ENCODE data around the gene ALPL.
A peak's percentile ranks its signal among the peaks of the same experiment; 100 is the strongest.

The ALPL gene

DNA sequence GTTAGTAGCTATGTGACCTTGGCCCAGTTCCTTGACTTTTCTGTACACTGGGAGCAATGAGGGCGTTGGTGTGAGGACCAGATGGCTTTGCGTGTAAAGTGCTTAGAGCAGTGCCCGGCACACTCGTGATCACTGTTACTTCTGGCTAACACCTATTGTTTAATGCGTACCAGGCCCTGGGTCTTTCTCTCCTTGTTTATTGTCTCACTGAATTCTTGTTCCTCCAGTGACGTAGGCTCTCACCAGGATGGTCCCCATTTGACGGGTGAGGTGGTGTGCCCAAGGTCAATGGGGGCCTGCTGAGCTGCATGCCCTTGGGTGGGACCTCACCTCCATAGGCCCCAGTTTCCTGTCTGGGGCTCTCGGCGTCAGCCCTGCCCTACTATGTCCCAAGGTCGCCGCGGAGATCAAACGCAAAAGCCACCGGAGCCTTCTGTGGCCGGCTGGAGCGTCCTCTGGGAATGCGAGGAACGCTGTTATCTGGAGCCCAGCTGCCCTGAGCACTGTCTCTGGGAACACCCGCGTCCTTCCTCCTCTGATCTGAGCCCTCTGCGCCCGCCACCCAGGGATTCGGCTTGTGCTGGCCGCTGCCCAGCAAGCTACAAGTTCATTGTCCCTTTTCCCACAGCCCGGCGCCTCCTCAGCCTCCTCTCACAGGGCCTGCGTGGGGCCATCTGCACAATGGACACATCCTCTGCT lies 28.9 kb downstream of the ALPL start:
- peaks cover 11 to 72% (median 52%) of the 10 kb centered on the region in 5 donors for H3K4me1 ChIP-seq (ENCODE audit: control insufficient read depth in 5 of 5, insufficient read depth in 5 of 5, low read length in 5 of 5)
- no peaks in the 10 kb centered on the region for H3K27me3 ChIP-seq (ENCODE audit: control insufficient read depth in 5 of 5, insufficient read depth in 4 of 5, low read length in 5 of 5)
- no peaks in the 10 kb centered on the region for H3K36me3 ChIP-seq (ENCODE audit: control insufficient read depth in 5 of 5, insufficient read depth in 5 of 5, low read length in 5 of 5)
- peak overlapping the region; percentile 64 for H3K27ac ChIP-seq (ENCODE audit: low read depth, low read length)
- peak overlapping the region in 1 of 5 donors; percentile 27 for H3K4me3 ChIP-seq (ENCODE audit: low read depth in 1 of 5, low read length in 5 of 5)
- H3K9me3 ChIP-seq (ENCODE audit: control insufficient read depth in 5 of 5, low read length in 5 of 5) = no peaks in the 10 kb centered on the region
- H3K9ac ChIP-seq (ENCODE audit: low read length in 5 of 5) = peak overlapping the region; percentile 23 to 68 (median 48)

DNA sequence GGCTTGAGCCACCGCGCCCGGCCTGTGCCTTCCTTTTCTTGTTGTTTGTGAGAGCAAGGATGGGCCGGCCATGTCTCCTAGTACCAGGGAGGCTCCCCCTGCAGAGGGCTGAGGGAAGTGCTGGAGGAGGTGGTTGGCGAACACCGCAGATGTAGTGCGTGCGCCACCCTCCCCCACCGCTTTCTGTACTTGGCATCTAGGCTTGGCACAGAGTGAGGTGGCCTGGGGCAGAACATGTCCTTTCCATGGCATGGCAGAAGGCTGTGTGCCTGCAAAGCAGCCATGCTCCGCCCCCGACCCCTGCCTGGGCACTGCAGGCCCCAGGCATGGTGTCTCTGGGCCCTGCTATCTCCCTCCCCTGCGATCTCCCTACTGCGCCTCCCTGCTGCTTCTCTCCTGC lies 30.7 kb downstream of the ALPL start:
- no peak overlapping the region for H3K4me3 ChIP-seq (ENCODE audit: low read depth in 1 of 5, low read length in 5 of 5)
- no peak overlapping the region for H3K27ac ChIP-seq (ENCODE audit: low read depth, low read length)
- H3K9me3 ChIP-seq (ENCODE audit: control insufficient read depth in 5 of 5, low read length in 5 of 5) = no peaks in the 10 kb centered on the region
- H3K36me3 ChIP-seq (ENCODE audit: control insufficient read depth in 5 of 5, insufficient read depth in 5 of 5, low read length in 5 of 5) = no peaks in the 10 kb centered on the region
- peaks cover 11 to 63% (median 45%) of the 10 kb centered on the region in 5 donors for H3K4me1 ChIP-seq (ENCODE audit: control insufficient read depth in 5 of 5, insufficient read depth in 5 of 5, low read length in 5 of 5)
- no peak overlapping the region for H3K9ac ChIP-seq (ENCODE audit: low read length in 5 of 5)
- no peaks in the 10 kb centered on the region for H3K27me3 ChIP-seq (ENCODE audit: control insufficient read depth in 5 of 5, insufficient read depth in 4 of 5, low read length in 5 of 5)

DNA sequence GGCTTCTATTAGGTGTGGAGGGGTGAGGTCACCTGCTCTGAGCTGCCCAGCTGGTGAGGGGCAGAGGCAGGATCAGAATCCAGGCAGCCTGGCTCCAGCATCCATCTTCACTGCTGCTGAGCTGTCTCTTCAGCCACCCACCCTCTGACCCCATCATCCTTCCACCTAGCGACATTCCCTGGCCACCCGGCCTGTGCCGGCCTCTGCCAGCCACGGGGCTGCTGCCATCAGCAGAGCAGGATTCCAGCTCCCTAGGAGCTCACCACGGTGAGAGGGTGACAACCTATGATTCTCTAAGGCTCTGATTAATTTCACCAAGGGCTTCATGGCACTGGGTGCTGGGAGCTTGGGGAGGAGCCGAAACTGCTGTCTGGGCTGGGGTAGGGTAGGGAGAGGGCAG lies 32.1 kb downstream of the ALPL start:
- Histone ChIP-seq H3K4me1 (ENCODE audit: control insufficient read depth in 5 of 5, insufficient read depth in 5 of 5, low read length in 5 of 5) (peaks cover 8 to 54% (median 38%) of the 10 kb centered on the region in 5 donors), H3K9me3 (ENCODE audit: control insufficient read depth in 5 of 5, low read length in 5 of 5) (no peaks in the 10 kb centered on the region), H3K36me3 (ENCODE audit: control insufficient read depth in 5 of 5, insufficient read depth in 5 of 5, low read length in 5 of 5) (no peaks in the 10 kb centered on the region), H3K9ac (ENCODE audit: low read length in 5 of 5) (no peak overlapping the region), H3K27me3 (ENCODE audit: control insufficient read depth in 5 of 5, insufficient read depth in 4 of 5, low read length in 5 of 5) (no peaks in the 10 kb centered on the region), H3K4me3 (ENCODE audit: low read depth in 1 of 5, low read length in 5 of 5) (no peak overlapping the region), H3K27ac (ENCODE audit: low read depth, low read length) (no peak overlapping the region)

DNA sequence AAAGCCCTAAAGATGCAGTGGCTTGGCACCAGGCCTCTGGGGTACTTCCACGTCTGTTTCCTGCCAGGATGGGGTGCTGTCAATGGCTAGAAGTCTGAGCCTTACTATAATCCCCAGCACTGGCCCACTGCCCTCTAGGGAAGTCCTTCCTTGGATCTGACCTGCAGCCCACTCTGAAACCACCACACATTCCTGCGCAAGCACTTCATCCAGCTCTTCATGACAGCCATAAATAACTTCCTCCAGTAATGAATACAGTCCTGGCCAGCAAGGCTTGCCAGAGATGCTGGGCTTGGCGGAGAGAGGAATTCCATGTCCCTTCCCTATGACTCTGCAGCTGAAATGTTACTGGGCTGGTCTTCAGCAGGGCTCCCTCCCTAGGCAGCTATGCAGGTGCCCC lies 32.6 kb downstream of the ALPL start:
- peaks cover 8 to 53% (median 40%) of the 10 kb centered on the region in 5 donors for H3K4me1 ChIP-seq (ENCODE audit: control insufficient read depth in 5 of 5, insufficient read depth in 5 of 5, low read length in 5 of 5)
- H3K27me3 ChIP-seq (ENCODE audit: control insufficient read depth in 5 of 5, insufficient read depth in 4 of 5, low read length in 5 of 5) = no peaks in the 10 kb centered on the region
- no peak overlapping the region for H3K27ac ChIP-seq (ENCODE audit: low read depth, low read length)
- no peaks in the 10 kb centered on the region for H3K36me3 ChIP-seq (ENCODE audit: control insufficient read depth in 5 of 5, insufficient read depth in 5 of 5, low read length in 5 of 5)
- no peak overlapping the region for H3K9ac ChIP-seq (ENCODE audit: low read length in 5 of 5)
- H3K4me3 ChIP-seq (ENCODE audit: low read depth in 1 of 5, low read length in 5 of 5) = no peak overlapping the region
- no peaks in the 10 kb centered on the region for H3K9me3 ChIP-seq (ENCODE audit: control insufficient read depth in 5 of 5, low read length in 5 of 5)

DNA sequence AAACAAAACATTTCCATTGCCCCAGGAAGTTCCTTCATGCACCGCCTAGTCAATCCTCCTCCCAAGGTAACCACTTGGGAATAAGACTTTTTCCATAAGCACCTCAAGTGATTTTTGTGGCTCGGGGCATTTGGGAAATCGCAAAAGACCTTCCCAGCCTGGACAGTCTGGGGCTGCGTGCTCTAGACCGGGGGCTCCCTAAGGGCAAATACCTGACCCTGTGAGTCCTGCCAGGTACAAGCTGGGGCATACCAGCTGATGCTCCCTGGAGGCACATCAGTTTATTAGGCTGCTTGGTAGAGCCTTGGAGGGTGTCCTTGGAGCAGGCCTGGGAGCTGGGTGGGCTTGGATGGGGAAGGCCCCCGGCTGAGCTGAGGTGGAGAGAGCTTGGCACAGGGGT lies 34.4 kb downstream of the ALPL start:
- H3K27me3 ChIP-seq (ENCODE audit: control insufficient read depth in 5 of 5, insufficient read depth in 4 of 5, low read length in 5 of 5) = no peaks in the 10 kb centered on the region
- no peaks in the 10 kb centered on the region for H3K36me3 ChIP-seq (ENCODE audit: control insufficient read depth in 5 of 5, insufficient read depth in 5 of 5, low read length in 5 of 5)
- no peaks in the 10 kb centered on the region for H3K9me3 ChIP-seq (ENCODE audit: control insufficient read depth in 5 of 5, low read length in 5 of 5)
- peaks cover 3 to 37% (median 24%) of the 10 kb centered on the region in 5 donors for H3K4me1 ChIP-seq (ENCODE audit: control insufficient read depth in 5 of 5, insufficient read depth in 5 of 5, low read length in 5 of 5)
- no peak overlapping the region for H3K27ac ChIP-seq (ENCODE audit: low read depth, low read length)
- no peak overlapping the region for H3K9ac ChIP-seq (ENCODE audit: low read length in 5 of 5)
- H3K4me3 ChIP-seq (ENCODE audit: low read depth in 1 of 5, low read length in 5 of 5) = no peak overlapping the region

DNA sequence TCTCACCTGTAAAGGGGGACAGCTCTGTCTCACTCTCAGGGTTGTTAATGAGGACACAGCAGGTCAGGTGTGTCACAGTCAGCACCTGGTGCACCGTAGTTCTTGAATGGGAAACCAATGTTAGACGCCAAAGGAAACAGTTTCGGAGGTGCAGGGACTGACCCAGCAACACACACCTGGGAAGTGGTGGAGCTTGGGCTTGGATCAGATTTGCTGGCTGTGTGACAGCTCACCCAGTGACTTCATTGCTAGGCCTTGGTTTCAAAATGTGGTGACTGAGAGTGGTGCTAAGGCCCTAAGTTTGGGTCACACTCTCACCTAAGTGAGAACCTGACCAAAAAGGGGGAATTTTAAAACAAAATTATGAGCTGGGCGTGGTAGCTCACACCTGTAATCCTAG lies 34.9 kb downstream of the ALPL start:
- Histone ChIP-seq H3K27me3 (ENCODE audit: control insufficient read depth in 5 of 5, insufficient read depth in 4 of 5, low read length in 5 of 5) (no peaks in the 10 kb centered on the region), H3K9me3 (ENCODE audit: control insufficient read depth in 5 of 5, low read length in 5 of 5) (no peaks in the 10 kb centered on the region), H3K36me3 (ENCODE audit: control insufficient read depth in 5 of 5, insufficient read depth in 5 of 5, low read length in 5 of 5) (no peaks in the 10 kb centered on the region), H3K9ac (ENCODE audit: low read length in 5 of 5) (no peak overlapping the region), H3K4me1 (ENCODE audit: control insufficient read depth in 5 of 5, insufficient read depth in 5 of 5, low read length in 5 of 5) (peaks cover 2 to 32% (median 19%) of the 10 kb centered on the region in 5 donors), H3K27ac (ENCODE audit: low read depth, low read length) (no peak overlapping the region), H3K4me3 (ENCODE audit: low read depth in 1 of 5, low read length in 5 of 5) (no peak overlapping the region)

DNA sequence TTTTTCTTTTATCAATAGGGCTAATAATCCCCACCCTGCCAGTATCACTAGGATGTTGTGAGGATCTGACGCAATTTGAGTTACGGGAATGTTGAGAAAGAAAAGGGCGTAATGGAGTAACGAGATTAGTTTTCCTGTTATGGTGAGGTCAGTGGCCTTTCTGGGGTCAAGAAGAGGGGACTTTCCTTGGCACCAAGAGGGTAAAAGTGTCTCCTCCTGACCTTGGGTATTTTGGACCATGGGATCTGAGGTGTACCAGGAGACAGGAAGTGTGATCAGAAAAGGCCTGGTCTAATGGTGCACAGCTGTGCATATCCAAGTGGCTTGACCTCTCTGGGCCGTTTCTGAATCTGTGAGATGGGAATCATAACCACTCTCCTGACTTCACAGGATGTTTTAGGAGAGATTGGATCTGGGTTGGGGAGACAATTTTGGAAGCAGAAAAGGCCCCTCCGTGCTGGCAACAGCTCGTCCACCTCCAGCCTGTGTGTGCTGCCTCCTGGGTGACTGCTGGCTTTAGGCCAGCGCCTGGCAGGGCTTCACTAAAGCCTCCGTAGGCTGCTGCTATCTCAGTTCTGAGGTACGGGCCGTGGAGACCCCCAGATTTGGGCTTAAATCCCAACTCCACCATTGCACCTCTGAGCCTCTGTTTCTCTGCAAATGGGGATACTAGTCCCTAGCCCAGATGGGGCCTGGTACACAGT lies 37.1 kb downstream of the ALPL start:
- no peaks in the 10 kb centered on the region for H3K27me3 ChIP-seq (ENCODE audit: control insufficient read depth in 5 of 5, insufficient read depth in 4 of 5, low read length in 5 of 5)
- H3K4me3 ChIP-seq (ENCODE audit: low read depth in 1 of 5, low read length in 5 of 5) = no peak overlapping the region
- peaks cover 2 to 21% (median 18%) of the 10 kb centered on the region in 5 donors for H3K4me1 ChIP-seq (ENCODE audit: control insufficient read depth in 5 of 5, insufficient read depth in 5 of 5, low read length in 5 of 5)
- peak overlapping the region in 1 of 5 donors; percentile 19 for H3K9ac ChIP-seq (ENCODE audit: low read length in 5 of 5)
- no peaks in the 10 kb centered on the region for H3K36me3 ChIP-seq (ENCODE audit: control insufficient read depth in 5 of 5, insufficient read depth in 5 of 5, low read length in 5 of 5)
- H3K9me3 ChIP-seq (ENCODE audit: control insufficient read depth in 5 of 5, low read length in 5 of 5) = no peaks in the 10 kb centered on the region
- no peak overlapping the region for H3K27ac ChIP-seq (ENCODE audit: low read depth, low read length)

DNA sequence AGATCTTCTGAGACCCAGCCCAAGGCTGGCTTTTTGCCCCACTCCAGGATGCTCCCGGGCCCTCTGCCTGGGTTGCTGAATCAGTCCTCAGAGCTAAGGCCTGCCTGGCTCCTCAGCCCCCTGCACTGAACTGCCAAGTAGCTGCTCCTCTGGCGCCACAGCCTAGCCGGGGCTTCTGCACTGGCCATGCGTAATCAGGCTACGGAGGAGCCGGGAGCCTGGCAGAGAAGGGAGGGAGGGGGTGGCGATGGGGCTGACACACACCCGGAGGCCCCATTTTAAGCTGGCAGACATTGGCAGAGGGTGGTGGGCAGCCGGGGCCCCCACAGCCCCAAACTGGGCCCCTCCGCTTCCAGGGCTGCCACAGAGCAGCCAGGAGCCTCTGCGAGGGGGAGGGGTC lies 38.7 kb downstream of the ALPL start:
- H3K27ac ChIP-seq (ENCODE audit: low read depth, low read length) = no peak overlapping the region
- H3K4me3 ChIP-seq (ENCODE audit: low read depth in 1 of 5, low read length in 5 of 5) = no peak overlapping the region

DNA sequence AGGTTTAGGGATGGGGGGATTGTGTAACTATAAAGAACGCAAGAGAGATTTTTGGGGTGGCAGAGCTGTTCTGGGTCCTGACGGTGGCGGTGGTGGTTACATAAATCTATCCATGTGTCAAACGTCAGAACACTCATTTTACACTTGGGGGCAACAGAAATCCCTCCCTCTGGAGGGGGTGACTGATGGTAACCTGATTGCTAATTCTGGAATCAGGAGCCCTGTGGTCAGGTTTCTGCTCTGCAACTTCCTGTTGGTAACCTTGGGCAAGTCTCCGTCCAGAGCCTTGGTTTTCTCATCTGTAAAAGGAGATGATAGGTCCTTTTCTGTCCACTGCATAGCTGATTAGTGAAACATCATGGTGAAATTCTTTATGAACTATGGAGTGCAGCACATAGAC lies 40.9 kb downstream of the ALPL start:
- Histone ChIP-seq H3K9me3 (ENCODE audit: control insufficient read depth in 5 of 5, low read length in 5 of 5) (no peaks in the 10 kb centered on the region), H3K9ac (ENCODE audit: low read length in 5 of 5) (no peak overlapping the region), H3K27me3 (ENCODE audit: control insufficient read depth in 5 of 5, insufficient read depth in 4 of 5, low read length in 5 of 5) (no peaks in the 10 kb centered on the region), H3K4me3 (ENCODE audit: low read depth in 1 of 5, low read length in 5 of 5) (no peak overlapping the region), H3K27ac (ENCODE audit: low read depth, low read length) (no peak overlapping the region), H3K4me1 (ENCODE audit: control insufficient read depth in 5 of 5, insufficient read depth in 5 of 5, low read length in 5 of 5) (peaks cover 0 to 18% (median 17%) of the 10 kb centered on the region in 5 donors), H3K36me3 (ENCODE audit: control insufficient read depth in 5 of 5, insufficient read depth in 5 of 5, low read length in 5 of 5) (no peaks in the 10 kb centered on the region)

More for the DNA sequence above, 38.7 kb downstream of the ALPL start:
- no peaks in the 10 kb centered on the region for H3K27me3 ChIP-seq (ENCODE audit: control insufficient read depth in 5 of 5, insufficient read depth in 4 of 5, low read length in 5 of 5)
- no peak overlapping the region for H3K9ac ChIP-seq (ENCODE audit: low read length in 5 of 5)
- H3K4me1 ChIP-seq (ENCODE audit: control insufficient read depth in 5 of 5, insufficient read depth in 5 of 5, low read length in 5 of 5) = peaks cover 0 to 12% (median 11%) of the 10 kb centered on the region in 5 donors
- H3K36me3 ChIP-seq (ENCODE audit: control insufficient read depth in 5 of 5, insufficient read depth in 5 of 5, low read length in 5 of 5) = no peaks in the 10 kb centered on the region
- no peaks in the 10 kb centered on the region for H3K9me3 ChIP-seq (ENCODE audit: control insufficient read depth in 5 of 5, low read length in 5 of 5)

DNA sequence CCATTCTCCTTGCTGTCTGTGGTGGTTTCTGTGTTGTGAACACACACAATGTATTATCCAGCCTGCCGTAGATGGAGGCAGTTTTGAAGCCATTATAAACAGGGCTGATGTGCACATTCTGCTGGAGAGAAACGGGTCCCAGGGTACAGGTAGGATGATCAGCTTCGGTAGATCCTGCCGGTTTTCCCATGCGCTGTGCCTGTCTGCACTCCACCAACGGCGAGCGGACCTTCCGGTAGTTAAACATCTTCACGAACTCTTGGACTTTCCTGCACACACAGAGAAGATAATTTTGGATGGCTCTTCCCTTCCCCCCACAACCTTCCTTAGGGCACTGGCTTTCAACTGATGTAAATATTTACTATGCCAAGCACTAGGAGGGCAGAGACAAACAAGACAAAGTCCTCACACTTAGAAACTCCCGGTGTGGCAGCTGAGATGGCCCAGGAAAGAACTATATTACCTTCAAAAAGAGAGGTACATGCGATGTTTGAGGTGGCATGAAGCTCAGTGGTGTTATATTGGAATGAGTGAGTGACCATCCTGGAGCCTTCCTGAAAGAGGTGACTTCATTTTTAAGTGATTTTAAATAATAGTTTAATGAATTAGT lies 41.7 kb downstream of the ALPL start:
- no peak overlapping the region for H3K27ac ChIP-seq (ENCODE audit: low read depth, low read length)
- no peaks in the 10 kb centered on the region for H3K36me3 ChIP-seq (ENCODE audit: control insufficient read depth in 5 of 5, insufficient read depth in 5 of 5, low read length in 5 of 5)
- peaks cover 0 to 18% (median 17%) of the 10 kb centered on the region in 5 donors for H3K4me1 ChIP-seq (ENCODE audit: control insufficient read depth in 5 of 5, insufficient read depth in 5 of 5, low read length in 5 of 5)
- H3K27me3 ChIP-seq (ENCODE audit: control insufficient read depth in 5 of 5, insufficient read depth in 4 of 5, low read length in 5 of 5) = no peaks in the 10 kb centered on the region
- H3K9me3 ChIP-seq (ENCODE audit: control insufficient read depth in 5 of 5, low read length in 5 of 5) = no peaks in the 10 kb centered on the region
- no peak overlapping the region for H3K9ac ChIP-seq (ENCODE audit: low read length in 5 of 5)
- H3K4me3 ChIP-seq (ENCODE audit: low read depth in 1 of 5, low read length in 5 of 5) = no peak overlapping the region
